ENCODE measurements around the gene C10orf88. TPM values are rescaled to one million over a fixed set of nuclear protein-coding genes. Genes with fewer than 3 reads are reported as not detected.

The C10orf88 gene
- total RNA-seq, 3 donors from 2014 or later: 5.0 to 7.4 (median 6.4) TPM

GRCh38 chr10:122980209-122981065, 26.4 kb upstream of the C10orf88 start, which contains the start of gene PSTK:
PSTK (plus strand) TSS chr10:122980401; CDS start chr10:122980480, 79 bp downstream.
- ATAC-seq: peak; percentile 100
- H3K36me3 ChIP-seq (ENCODE audit: low read depth): no peaks in the 10 kb centered on the region
- DNase-seq: peak; percentile 92 to 95 (median 93)
- peak; percentile 99 for TF ChIP-seq CTCF (IDR thresholded peaks at IDR 0.05)
- intact Hi-C loops (cut with DNase I, micrococcal nuclease): no loop called here
- no peaks in the 10 kb centered on the region for H3K9me3 ChIP-seq
- H3K4me3 ChIP-seq: peak within 1 kb of the TSS; percentile 52
- peaks cover 5% of the 10 kb centered on the region for H3K4me1 ChIP-seq (ENCODE audit: low read depth)

- Histone ChIP-seq H3K4me1 (ENCODE audit: low read depth) (peaks cover 2% of the 10 kb centered on the region), H3K9me3 (no peaks in the 10 kb centered on the region), H3K36me3 (ENCODE audit: low read depth) (no peaks in the 10 kb centered on the region), H3K4me3 (no peak overlapping the region)
- ATAC-seq (no peak), DNase-seq (no peak)
- no peak for TF ChIP-seq CTCF (IDR thresholded peaks at IDR 0.05)
- intact Hi-C loops (cut with DNase I, micrococcal nuclease): no loop called here
Observed at GRCh38 chr10:122974543-122975064, 20.6 kb upstream of the C10orf88 start.

- Histone ChIP-seq H3K4me1 (ENCODE audit: low read depth) (no peaks in the 10 kb centered on the region), H3K36me3 (ENCODE audit: low read depth) (no peaks in the 10 kb centered on the region), H3K4me3 (no peak overlapping the region), H3K9me3 (no peaks in the 10 kb centered on the region)
- intact Hi-C loops (cut with DNase I, micrococcal nuclease): no loop called here
- no peak for TF ChIP-seq CTCF (IDR thresholded peaks at IDR 0.05)
- ATAC-seq (no peak), DNase-seq (no peak)
Observed at GRCh38 chr10:122974023-122974422, 20.0 kb upstream of the C10orf88 start.

GRCh38 chr10:122968698-122969097, 14.7 kb upstream of the C10orf88 start:
- Histone ChIP-seq H3K4me3 (no peak overlapping the region), H3K9me3 (peaks cover 19% of the 10 kb centered on the region), H3K36me3 (ENCODE audit: low read depth) (no peaks in the 10 kb centered on the region), H3K4me1 (ENCODE audit: low read depth) (no peaks in the 10 kb centered on the region)
- no peak for DNase-seq
- ATAC-seq: no peak
- TF ChIP-seq CTCF (IDR thresholded peaks at IDR 0.05): no peak
- intact Hi-C loops (cut with DNase I, micrococcal nuclease): no loop called here

GRCh38 chr10:122966879-122967278, 12.9 kb upstream of the C10orf88 start:
- Histone ChIP-seq H3K4me1 (ENCODE audit: low read depth) (no peaks in the 10 kb centered on the region), H3K36me3 (ENCODE audit: low read depth) (no peaks in the 10 kb centered on the region), H3K4me3 (no peak overlapping the region), H3K9me3 (peaks cover 19% of the 10 kb centered on the region)
- TF ChIP-seq CTCF (IDR thresholded peaks at IDR 0.05): no peak
- intact Hi-C loops (cut with DNase I, micrococcal nuclease): no loop called here
- ATAC-seq (no peak), DNase-seq (no peak)

All from mucosa of descending colon (tissue), 3 donors.